Epithelial cell of esophagus (primary cell): ENCODE results near the gene ETFB.
"Not testable (repeated sequence)": the region's sequence is repeated elsewhere in the genome, so short reads cannot be mapped to it uniquely, and the experiment has no call there.

ENCODE experiments used
- DNase-seq: peaks from one replicate; pipeline ENCODE4 v3.0.0; 2010; ENCODE audit warnings: low read depth
- H3K4me3 ChIP-seq: 2 replicates; pipeline ENCODE4 v1.5.1; 2011; ENCODE audit warnings: mild to moderate bottlenecking, low read length, control low read depth
- CTCF ChIP-seq: IDR thresholded peaks from 2 replicates; pipeline ENCODE4 v1.5.1; 2011; ENCODE audit warnings: low read depth, mild to moderate bottlenecking, low read length, control low read depth, inconsistent platforms; ENCODE audit not compliant: insufficient read depth; ENCODE audit errors: missing control alignments

Gene ETFB

GRCh38 chr19:51365965-51366388 is at the start of gene ETFB:
Gene ETFB (minus strand): TSS chr19:51366388. CDS start chr19:51366326, 62 bp downstream.
- no peak for DNase-seq
- no peak for TF ChIP-seq CTCF
- H3K4me3 ChIP-seq, result peak within 1 kb of the TSS; percentile 78

DNA sequence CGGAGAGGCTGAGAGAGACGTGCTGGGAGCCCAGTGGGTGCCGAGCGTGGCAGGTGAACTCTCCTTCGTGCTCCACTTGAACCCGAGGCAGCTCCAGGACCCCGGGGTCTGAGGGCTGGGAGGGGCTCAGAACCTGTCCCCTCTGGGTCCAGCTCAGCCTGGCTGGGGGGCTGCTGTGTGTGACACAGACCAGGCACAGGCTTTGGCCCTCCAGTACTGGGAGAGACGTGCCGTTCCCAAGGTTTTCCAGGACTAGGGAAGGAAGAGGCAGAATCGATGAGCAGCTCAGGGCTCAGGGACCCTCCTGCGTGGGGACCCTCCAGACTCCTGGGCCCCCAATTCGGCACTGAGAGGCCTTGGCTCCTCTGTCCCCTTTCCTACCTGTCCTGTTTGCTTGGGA is 49.0 kb upstream of the ETFB start:
- H3K4me3 ChIP-seq, result no peak overlapping the region
- no peak for TF ChIP-seq CTCF
- DNase-seq, result no peak

DNA sequence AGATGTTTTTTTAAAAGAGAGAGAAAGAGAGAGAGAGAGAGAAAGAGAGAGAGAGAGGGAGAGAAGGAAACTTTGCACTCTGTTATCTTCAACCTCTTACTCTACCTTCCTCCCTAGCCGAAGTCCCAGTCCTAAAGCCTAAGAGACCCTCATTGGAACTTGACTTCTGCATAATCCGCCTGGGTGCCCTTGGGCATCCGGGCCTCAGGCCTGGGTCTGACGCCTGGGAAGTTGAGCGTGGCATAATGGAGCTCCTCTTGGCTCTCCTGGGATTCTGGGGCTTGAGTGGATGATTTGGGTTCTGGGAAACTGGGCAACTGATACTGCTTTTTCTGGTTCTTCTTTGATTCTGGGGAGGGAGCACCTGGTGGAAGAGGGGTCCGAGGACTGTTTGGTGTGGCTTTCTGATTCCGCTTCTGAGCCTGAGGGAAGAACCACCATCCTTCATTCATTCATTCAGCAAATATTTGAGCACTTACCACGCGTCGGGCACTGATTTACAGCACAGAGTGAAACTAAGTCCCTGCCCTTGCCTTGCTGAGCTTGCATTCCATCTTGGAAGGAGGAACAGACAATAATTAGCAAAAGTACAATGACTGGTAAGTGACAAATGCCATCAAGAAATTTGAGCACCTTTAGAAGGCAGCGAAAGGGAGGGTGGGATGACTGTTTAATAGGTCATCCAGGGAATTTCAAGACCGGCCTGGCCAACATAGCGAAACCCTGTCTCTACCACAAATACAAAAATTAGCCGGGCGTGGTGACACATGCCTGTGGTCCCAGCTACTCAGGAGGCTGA is 45.0 kb upstream of the ETFB start:
- no peak overlapping the region for H3K4me3 ChIP-seq
- TF ChIP-seq CTCF, result no peak
- no peak for DNase-seq

- H3K4me3 ChIP-seq, result no peak overlapping the region
- peak; percentile 41 for TF ChIP-seq CTCF
- peak; percentile 33 for DNase-seq
Measured at GRCh38 chr19:51407511-51408131, 41.4 kb upstream of the ETFB start.

DNA sequence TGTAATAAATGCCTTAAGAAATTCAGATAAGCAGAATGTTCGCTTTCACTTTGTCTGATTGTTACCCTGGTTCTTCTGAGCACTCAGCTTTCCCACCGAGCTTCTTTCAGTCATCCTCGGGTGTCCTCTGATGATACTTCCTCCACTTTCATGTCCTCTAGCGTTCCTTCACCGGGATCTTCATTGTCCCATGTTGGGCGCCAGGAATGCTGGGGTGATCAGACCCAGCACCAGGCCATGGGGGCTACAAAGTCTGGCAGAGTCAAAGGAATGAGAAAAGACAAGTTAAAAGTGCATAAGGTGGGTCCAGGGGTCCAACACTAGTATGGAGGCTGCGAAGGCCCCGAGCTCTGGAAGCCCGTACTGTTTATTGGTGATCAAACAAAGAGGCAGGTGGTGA is 35.9 kb upstream of the ETFB start:
- no peak overlapping the region for H3K4me3 ChIP-seq
- no peak for TF ChIP-seq CTCF
- DNase-seq, result no peak

DNA sequence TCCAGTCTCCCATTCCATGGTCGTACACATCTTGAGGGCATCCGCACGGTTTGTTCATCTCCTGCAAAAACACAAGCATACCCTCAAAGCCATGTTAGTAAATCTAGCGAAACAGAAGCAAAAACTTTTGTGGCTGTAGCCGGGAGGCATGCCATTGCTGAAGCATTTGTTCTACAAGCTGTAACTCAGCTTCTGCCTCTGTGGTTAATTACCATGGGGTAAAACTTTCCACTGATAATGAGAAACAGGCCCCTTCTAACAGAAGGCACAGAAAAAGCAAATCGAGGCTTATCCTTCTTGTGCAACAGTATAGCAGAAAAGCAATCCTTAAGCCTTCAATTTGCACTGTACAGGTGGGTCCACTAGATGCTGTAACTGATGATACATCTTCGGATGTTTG is 33.7 kb upstream of the ETFB start:
- not testable (repeated sequence) for DNase-seq, H3K4me3 ChIP-seq

GRCh38 chr19:51399231-51399630 is 33.0 kb upstream of the ETFB start:
- H3K4me3 ChIP-seq, result no peak overlapping the region
- TF ChIP-seq CTCF, result no peak
- DNase-seq, result no peak
